SK-MEL-5 (cell line): ENCODE measurements around the gene UNC13B. TPM values are rescaled to one million over a fixed set of nuclear protein-coding genes. Genes with fewer than 3 reads are reported as not detected.
"Not testable (repeated sequence)": the region's sequence is repeated elsewhere in the genome, so short reads cannot be mapped to it uniquely, and the experiment has no call there.

Source experiments
- DNase-seq: peaks from one replicate; pipeline ENCODE4 v3.0.0-alpha.2; 2016; ENCODE audit warnings: low read depth, low spot score
- in situ Hi-C: cut with HindIII; loops from 2 replicates; pipeline ENCODE4 v1.10.0; 2016; ENCODE audit warnings: low sequenced_read_pairs, high pct_unique_total_duplicates, low pct_unique_long_range_greater_than_20kb
- total RNA-seq: library from RNA; depleted of rRNA; stranded (reverse); fragments of >200 nt; shearing (Covaris generic); gene quantifications from 2 replicates; pipeline ENCODE4 v1.2.3, GENCODE V29; 2014

The UNC13B gene
- total RNA-seq, 1 experiment from 2014 or later = 9.6 TPM

GRCh38 chr9:35374436-35374835 is 212.6 kb downstream of the UNC13B start:
- in situ Hi-C loops = no loop called here
- no peak for DNase-seq

- in situ Hi-C loops = no loop called here
- DNase-seq = no peak
These were observed 213.1 kb downstream of the UNC13B start for GRCh38 chr9:35374910-35375309.

GRCh38 chr9:35380039-35380438 is 218.2 kb downstream of the UNC13B start:
- in situ Hi-C loops = no loop called here
- DNase-seq = no peak

GRCh38 chr9:35380619-35381018 is 218.8 kb downstream of the UNC13B start:
- in situ Hi-C loops = no loop called here

GRCh38 chr9:35385042-35385441 is 223.2 kb downstream of the UNC13B start:
- in situ Hi-C loops = no loop called here
- peak; percentile 37 for DNase-seq

More at GRCh38 chr9:35380619-35381018, 218.8 kb downstream of the UNC13B start:
- no peak for DNase-seq

- no peak for DNase-seq
- in situ Hi-C loops = no loop called here
These were observed 233.4 kb downstream of the UNC13B start for GRCh38 chr9:35395076-35395705.

GRCh38 chr9:35395706-35396101 is 233.9 kb downstream of the UNC13B start:
- DNase-seq = no peak
- in situ Hi-C loops = no loop called here

GRCh38 chr9:35396560-35397215 is 234.9 kb downstream of the UNC13B start:
- DNase-seq = no peak
- in situ Hi-C loops = no loop called here

GRCh38 chr9:35397216-35397698 is 235.4 kb downstream of the UNC13B start:
- no peak for DNase-seq
- in situ Hi-C loops = no loop called here

GRCh38 chr9:35397923-35398322 is 236.1 kb downstream of the UNC13B start:
- in situ Hi-C loops = no loop called here

GRCh38 chr9:35398651-35399335 is 237.0 kb downstream of the UNC13B start:
- in situ Hi-C loops = no loop called here
- DNase-seq = no peak

More at GRCh38 chr9:35397923-35398322, 236.1 kb downstream of the UNC13B start:
- DNase-seq = no peak

GRCh38 chr9:35404865-35405264 is 243.1 kb downstream of the UNC13B start:
- DNase-seq = no peak

GRCh38 chr9:35406183-35406959 is 244.6 kb downstream of the UNC13B start:
- in situ Hi-C loops = no loop called here

More at GRCh38 chr9:35404865-35405264, 243.1 kb downstream of the UNC13B start:
- in situ Hi-C loops = no loop called here

GRCh38 chr9:35407846-35408245 is 246.0 kb downstream of the UNC13B start:
- DNase-seq = no peak
- in situ Hi-C loops = no loop called here

More at GRCh38 chr9:35406183-35406959, 244.6 kb downstream of the UNC13B start:
- DNase-seq = no peak

- not testable (repeated sequence) for DNase-seq
These were observed 247.6 kb downstream of the UNC13B start for GRCh38 chr9:35409434-35409833.

GRCh38 chr9:35414889-35415288 is 253.1 kb downstream of the UNC13B start:
- no peak for DNase-seq
- in situ Hi-C loops = no loop called here

More at GRCh38 chr9:35409434-35409833, 247.6 kb downstream of the UNC13B start:
- in situ Hi-C loops = not testable (repeated sequence)

GRCh38 chr9:35415402-35416097 is 253.7 kb downstream of the UNC13B start:
- DNase-seq = peak; percentile 19
- in situ Hi-C loops = no loop called here
